ENCODE measurements around the gene OSBPL10.

OSBPL10 gene

GRCh38 chr3:31772758-31773473, 208.1 kb downstream of the OSBPL10 start:
- DNase-seq (ENCODE audit: low read depth in 2 of 2): no peak

GRCh38 chr3:31772272-31772671, 208.8 kb downstream of the OSBPL10 start:
- no peak for DNase-seq (ENCODE audit: low read depth in 2 of 2)

GRCh38 chr3:31770822-31771326, 210.2 kb downstream of the OSBPL10 start:
- DNase-seq (ENCODE audit: low read depth in 2 of 2): no peak

GRCh38 chr3:31768479-31769125, 212.5 kb downstream of the OSBPL10 start:
- DNase-seq (ENCODE audit: low read depth in 2 of 2): peak in 1 of 2 donors; percentile 38

GRCh38 chr3:31767920-31768319, 213.1 kb downstream of the OSBPL10 start:
- DNase-seq (ENCODE audit: low read depth in 2 of 2): no peak

- DNase-seq (ENCODE audit: low read depth in 2 of 2): no peak
Measured at GRCh38 chr3:31766669-31767068, 214.4 kb downstream of the OSBPL10 start.

- DNase-seq (ENCODE audit: low read depth in 2 of 2): no peak
Measured at GRCh38 chr3:31765871-31766270, 215.2 kb downstream of the OSBPL10 start.

- DNase-seq (ENCODE audit: low read depth in 2 of 2): no peak
Measured at GRCh38 chr3:31763731-31764130, 217.3 kb downstream of the OSBPL10 start.

GRCh38 chr3:31762888-31763351, 218.1 kb downstream of the OSBPL10 start:
- no peak for DNase-seq (ENCODE audit: low read depth in 2 of 2)

- no peak for DNase-seq (ENCODE audit: low read depth in 2 of 2)
Measured at GRCh38 chr3:31762097-31762764, 218.8 kb downstream of the OSBPL10 start.

GRCh38 chr3:31760654-31761053, 220.4 kb downstream of the OSBPL10 start:
- no peak for DNase-seq (ENCODE audit: low read depth in 2 of 2)

- no peak for DNase-seq (ENCODE audit: low read depth in 2 of 2)
Measured at GRCh38 chr3:31758322-31758965, 222.6 kb downstream of the OSBPL10 start.

GRCh38 chr3:31755926-31756658, 225.0 kb downstream of the OSBPL10 start:
- DNase-seq (ENCODE audit: low read depth in 2 of 2): peak; percentile 18 to 36

- DNase-seq (ENCODE audit: low read depth in 2 of 2): no peak
Measured at GRCh38 chr3:31754575-31755278, 226.3 kb downstream of the OSBPL10 start.

GRCh38 chr3:31753050-31753425, 228.0 kb downstream of the OSBPL10 start:
- no peak for DNase-seq (ENCODE audit: low read depth in 2 of 2)

GRCh38 chr3:31752305-31753049, 228.6 kb downstream of the OSBPL10 start:
- DNase-seq (ENCODE audit: low read depth in 2 of 2): no peak

- DNase-seq (ENCODE audit: low read depth in 2 of 2): no peak
Measured at GRCh38 chr3:31750341-31750740, 230.7 kb downstream of the OSBPL10 start.

- DNase-seq (ENCODE audit: low read depth in 2 of 2): no peak
Measured at GRCh38 chr3:31748933-31749295, 232.1 kb downstream of the OSBPL10 start.

- no peak for DNase-seq (ENCODE audit: low read depth in 2 of 2)
Measured at GRCh38 chr3:31748281-31748932, 232.7 kb downstream of the OSBPL10 start.

- DNase-seq (ENCODE audit: low read depth in 2 of 2): no peak
Measured at GRCh38 chr3:31747785-31748184, 233.3 kb downstream of the OSBPL10 start.
